BE2C (cell line): ENCODE results near the gene POLR2H.

Experiments used
- DNase-seq: peaks from one replicate; pipeline ENCODE4 v3.0.0-alpha.2; 2020
- H3K27me3 ChIP-seq: fragments of 250-450 bp; sonication (Bioruptor Pico); 2 replicates; pipeline ENCODE4 v1.5.1; 2020; ENCODE audit warnings: mild to moderate bottlenecking
- H3K36me3 ChIP-seq: fragments of 250-450 bp; sonication (Bioruptor Pico); 2 replicates; pipeline ENCODE4 v1.5.1; 2020; ENCODE audit warnings: mild to moderate bottlenecking
- H3K4me1 ChIP-seq: fragments of 250-450 bp; sonication (Bioruptor Pico); 2 replicates; pipeline ENCODE4 v1.5.1; 2020
- H3K4me3 ChIP-seq: 2 replicates; pipeline ENCODE4 v1.5.1; 2011; ENCODE audit warnings: low read depth, low read length
- H3K9me3 ChIP-seq: fragments of 250-450 bp; sonication (Bioruptor Pico); 2 replicates; pipeline ENCODE4 v1.5.1; 2020
- TF ChIP-seq, protein P1 (sequence below): IDR thresholded peaks from 2 replicates; pipeline ENCODE4 v1.5.1; 2012; ENCODE audit warnings: mild to moderate bottlenecking, low read depth, low read length

The POLR2H gene

DNA sequence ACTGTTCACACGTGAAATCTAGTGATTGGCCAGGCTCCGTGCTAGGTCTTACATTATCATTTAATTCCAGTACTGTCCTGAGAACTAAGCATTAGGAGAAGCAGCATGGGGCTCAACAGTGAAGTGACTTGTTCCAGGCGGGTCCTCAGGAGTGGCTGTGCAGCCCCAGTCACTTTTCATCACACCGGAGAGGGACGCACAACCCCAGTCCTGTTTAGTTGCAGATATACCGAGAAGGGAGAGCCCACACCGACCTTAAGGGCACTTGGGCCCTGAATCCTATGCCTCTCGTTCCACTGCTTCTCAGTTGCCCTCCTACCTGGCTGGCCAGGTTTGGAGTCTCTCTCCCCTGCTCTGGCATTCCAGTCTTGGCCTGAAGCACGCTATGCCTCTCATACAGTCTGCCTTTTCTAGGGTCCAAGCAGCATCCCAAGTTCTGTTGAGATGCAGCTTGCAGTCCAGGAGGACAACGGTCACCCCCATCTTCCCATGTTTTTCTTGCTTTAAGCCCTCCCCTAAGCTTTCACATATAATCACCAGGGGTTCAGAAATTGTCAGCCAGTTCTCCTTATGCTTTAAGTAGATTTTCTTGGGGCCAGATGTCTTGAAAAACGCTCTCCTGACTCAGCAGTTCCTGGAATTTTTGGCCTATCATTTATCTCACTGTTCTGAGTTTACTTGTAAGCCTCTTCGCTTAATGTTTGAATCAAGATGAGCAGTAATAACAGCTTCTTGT is 14.0 kb upstream of the POLR2H start:
- Histone ChIP-seq H3K27me3 (no peaks in the 10 kb centered on the region), H3K4me1 (0 out of 2 replicates have a peak, but pooled peaks cover 3% of the 10 kb centered on the region), H3K4me3 (no peak overlapping the region), H3K9me3 (no peaks in the 10 kb centered on the region), H3K36me3 (peaks cover 14% of the 10 kb centered on the region)
- TF ChIP-seq, protein P1, sequence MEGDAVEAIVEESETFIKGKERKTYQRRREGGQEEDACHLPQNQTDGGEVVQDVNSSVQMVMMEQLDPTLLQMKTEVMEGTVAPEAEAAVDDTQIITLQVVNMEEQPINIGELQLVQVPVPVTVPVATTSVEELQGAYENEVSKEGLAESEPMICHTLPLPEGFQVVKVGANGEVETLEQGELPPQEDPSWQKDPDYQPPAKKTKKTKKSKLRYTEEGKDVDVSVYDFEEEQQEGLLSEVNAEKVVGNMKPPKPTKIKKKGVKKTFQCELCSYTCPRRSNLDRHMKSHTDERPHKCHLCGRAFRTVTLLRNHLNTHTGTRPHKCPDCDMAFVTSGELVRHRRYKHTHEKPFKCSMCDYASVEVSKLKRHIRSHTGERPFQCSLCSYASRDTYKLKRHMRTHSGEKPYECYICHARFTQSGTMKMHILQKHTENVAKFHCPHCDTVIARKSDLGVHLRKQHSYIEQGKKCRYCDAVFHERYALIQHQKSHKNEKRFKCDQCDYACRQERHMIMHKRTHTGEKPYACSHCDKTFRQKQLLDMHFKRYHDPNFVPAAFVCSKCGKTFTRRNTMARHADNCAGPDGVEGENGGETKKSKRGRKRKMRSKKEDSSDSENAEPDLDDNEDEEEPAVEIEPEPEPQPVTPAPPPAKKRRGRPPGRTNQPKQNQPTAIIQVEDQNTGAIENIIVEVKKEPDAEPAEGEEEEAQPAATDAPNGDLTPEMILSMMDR, result no peak
- DNase-seq, result no peak

DNA sequence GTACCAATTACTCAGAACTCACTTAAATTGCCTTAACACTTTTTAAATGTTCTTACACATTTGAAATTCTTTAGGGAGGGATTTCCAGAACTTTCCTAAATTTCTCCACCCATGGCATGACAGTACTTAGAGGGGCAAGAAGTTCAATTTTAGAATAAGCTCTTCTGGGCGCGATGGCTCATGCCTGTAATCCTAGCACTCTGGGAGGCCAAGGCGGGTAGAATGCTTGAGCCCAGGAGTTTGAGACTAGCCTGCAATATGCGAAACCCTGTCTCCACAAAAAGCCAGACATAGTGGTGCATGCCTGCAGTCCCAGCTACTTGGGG is 13.5 kb upstream of the POLR2H start:
- Histone ChIP-seq H3K36me3 (peaks cover 12% of the 10 kb centered on the region), H3K4me1 (0 out of 2 replicates have a peak, but pooled peaks cover 3% of the 10 kb centered on the region), H3K9me3 (no peaks in the 10 kb centered on the region), H3K27me3 (no peaks in the 10 kb centered on the region), H3K4me3 (no peak overlapping the region)
- DNase-seq, result no peak
- TF ChIP-seq, protein P1, result no peak

DNA sequence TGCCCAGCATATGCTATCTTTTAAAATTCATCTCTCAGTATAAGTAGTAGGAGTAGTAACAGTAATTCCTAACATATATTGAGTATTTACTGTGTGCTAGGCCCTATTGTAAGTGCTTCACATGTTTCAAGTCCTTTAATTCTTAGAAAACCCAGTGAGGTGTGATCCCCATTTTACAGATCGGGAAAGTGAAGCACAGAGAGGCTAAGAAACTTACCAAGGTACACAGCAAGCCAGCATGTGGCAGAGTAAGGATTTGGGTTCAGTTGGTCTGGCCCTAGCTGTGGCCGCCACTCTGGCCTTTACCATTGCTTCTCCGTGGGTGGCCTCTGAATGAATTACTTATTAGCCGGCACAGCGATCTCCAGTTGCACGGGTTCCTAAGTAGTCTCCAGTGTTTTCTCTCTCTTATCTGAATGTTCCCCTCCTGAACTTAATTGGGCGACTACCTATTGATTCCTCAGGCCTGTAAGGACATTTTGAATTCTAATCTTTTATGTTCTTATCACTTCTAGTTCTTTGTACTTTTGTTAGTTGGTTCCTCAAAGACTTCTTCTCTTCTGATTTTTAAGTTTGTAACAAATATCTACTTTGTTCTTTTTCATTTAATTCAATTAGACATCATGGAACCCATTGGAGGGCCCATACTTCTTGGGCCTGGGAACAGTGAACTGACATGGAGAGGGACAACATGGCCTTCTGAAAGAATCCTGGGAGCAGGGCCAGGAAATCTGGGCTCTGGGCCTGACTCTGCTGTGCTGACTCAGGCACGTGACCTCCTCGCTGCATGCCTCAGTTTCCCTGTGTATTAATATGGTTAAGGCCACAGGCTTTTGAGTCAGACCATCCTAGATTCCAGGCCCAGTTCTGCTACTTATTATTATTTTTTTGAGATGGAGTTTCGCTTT is 11.7 kb upstream of the POLR2H start:
- H3K9me3 ChIP-seq, result no peaks in the 10 kb centered on the region
- DNase-seq, result no peak
- H3K4me1 ChIP-seq, result 0 out of 2 replicates have a peak, but pooled peaks cover 3% of the 10 kb centered on the region
- H3K36me3 ChIP-seq, result peaks cover 1% of the 10 kb centered on the region
- H3K4me3 ChIP-seq, result no peak overlapping the region
- TF ChIP-seq, protein P1, result no peak
- no peaks in the 10 kb centered on the region for H3K27me3 ChIP-seq

DNA sequence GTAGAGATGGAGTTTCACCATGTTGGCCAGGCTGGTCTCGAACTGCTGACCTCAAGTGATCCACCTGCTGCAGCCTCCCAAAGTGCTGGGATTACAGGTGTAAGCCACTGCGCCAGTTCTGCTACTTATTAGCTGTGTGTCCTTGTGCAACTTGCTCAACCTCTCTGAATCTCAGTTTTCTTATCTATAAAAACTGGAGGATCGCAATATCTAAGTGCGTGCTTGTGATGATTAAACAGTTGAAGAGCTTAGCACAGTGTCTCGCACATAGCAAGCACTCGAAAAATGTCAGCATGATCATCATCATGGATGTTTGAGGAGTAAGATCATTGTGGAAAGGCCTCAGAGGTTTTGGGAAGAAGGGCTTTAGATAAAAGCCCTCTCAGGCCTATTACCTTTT is 10.9 kb upstream of the POLR2H start:
- no peak for DNase-seq
- H3K4me1 ChIP-seq, result no peaks in the 10 kb centered on the region
- H3K36me3 ChIP-seq, result no peaks in the 10 kb centered on the region
- H3K4me3 ChIP-seq, result no peak overlapping the region
- H3K9me3 ChIP-seq, result no peaks in the 10 kb centered on the region
- TF ChIP-seq, protein P1, result no peak
- no peaks in the 10 kb centered on the region for H3K27me3 ChIP-seq

DNA sequence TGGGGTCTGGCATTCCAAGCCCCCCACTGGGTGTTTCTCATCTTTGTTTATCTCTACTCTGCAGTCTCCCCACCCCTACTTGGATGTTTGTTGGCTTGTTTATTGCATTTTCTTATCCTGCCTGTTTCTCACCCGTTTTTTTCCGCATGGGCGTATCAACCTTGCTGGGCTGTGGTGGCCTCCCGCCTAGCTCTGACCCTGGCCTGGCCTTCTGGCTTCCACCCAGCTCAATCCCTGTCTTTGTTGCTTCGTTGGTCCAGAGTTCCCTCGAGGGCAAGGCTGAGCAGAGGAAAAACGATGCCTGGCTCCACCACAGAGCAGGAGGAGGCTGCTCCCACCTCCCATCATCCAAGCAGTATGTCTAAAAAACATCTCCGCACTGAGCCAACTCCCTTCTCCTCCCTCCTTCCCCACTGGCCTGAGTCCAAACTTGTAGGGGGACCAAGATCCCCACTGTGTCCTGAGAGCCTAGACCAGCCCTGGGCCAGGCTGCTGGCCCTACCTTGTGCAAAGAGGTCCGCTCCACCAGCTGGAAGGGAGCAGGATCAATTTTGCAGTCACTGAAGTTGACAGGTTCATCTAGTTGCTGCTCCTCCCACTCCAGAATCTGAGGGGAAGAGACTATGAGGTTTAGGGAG is 9.9 kb upstream of the POLR2H start:
- Histone ChIP-seq H3K9me3 (no peaks in the 10 kb centered on the region), H3K36me3 (no peaks in the 10 kb centered on the region), H3K27me3 (no peaks in the 10 kb centered on the region), H3K4me3 (no peak overlapping the region), H3K4me1 (no peaks in the 10 kb centered on the region)
- DNase-seq, result no peak
- TF ChIP-seq, protein P1, result no peak
